M059J (cell line): ENCODE measurements around the gene KRTAP5-7. TPM values are rescaled to one million over a fixed set of nuclear protein-coding genes. Genes with fewer than 3 reads are reported as not detected.

Source experiments
- total RNA-seq: library from RNA; depleted of rRNA; stranded (reverse); fragments of >200 nt; shearing (Covaris generic); gene quantifications from 2 replicates; pipeline ENCODE4 v1.2.3, GENCODE V29; 2014; rRNA removed

KRTAP5-7 gene
- total RNA-seq, 1 experiment from 2014 or later, result not detected

Other genes with a start within 250 kb of the KRTAP5-7 start
- gene DHCR7, start 78.9 kb upstream of the KRTAP5-7 start, total RNA-seq, result 99.2 and 123 TPM in 2 replicates
- 21.1 and 23.8 TPM in 2 replicates for gene NADSYN1, start 74.1 kb upstream of the KRTAP5-7 start, total RNA-seq
- not detected in 2 replicates for gene KRTAP5-8, start 10.8 kb downstream of the KRTAP5-7 start, total RNA-seq
- gene KRTAP5-9, start 21.2 kb downstream of the KRTAP5-7 start, total RNA-seq, result not detected in 2 replicates
- not detected in 2 replicates for gene KRTAP5-10, start 38.3 kb downstream of the KRTAP5-7 start, total RNA-seq
- not detected in 2 replicates for gene KRTAP5-11, start 55.6 kb downstream of the KRTAP5-7 start, total RNA-seq